ENCODE measurements around the gene EXTL1. TPM values are rescaled to one million over a fixed set of nuclear protein-coding genes. Genes with fewer than 3 reads are reported as not detected.

EXTL1 gene
- total RNA-seq, 1 donor from 2014 or later: 0.85 TPM

DNA sequence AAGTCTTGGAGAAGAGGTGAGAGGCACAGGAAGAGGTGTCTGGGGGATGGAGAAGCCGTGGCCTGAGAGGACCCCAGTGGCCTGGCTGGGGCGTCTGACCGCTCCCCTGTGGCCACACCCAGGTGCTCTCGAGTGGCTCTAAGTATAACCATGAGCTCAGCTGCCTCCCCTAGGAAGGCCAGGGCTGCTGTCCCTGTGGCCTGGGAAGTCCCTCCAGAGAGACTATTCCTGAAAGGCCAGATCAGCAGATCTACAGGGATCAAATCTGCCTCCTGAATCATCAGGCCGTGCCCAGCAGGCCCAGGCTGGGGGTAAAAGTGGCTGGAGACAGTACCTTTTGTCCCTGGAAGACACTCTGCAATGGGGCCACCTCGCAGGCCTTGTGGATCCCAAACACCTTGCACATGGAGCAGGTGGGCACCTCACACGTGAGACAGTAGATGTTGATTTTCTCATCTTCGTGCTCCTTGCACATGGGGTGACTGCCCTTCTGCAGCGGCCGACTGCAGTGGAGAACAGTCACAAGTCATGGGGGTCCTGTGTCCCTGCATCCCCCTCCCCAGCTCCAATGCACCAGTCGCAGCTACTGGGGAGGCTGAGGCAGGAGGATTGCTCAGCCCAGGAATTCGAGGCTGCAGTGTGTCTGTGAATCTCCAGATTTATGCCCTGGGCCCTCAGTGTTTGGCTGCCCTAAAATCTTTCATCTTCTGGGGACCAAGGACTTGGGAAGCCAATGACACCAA, 39.4 kb downstream of the EXTL1 start:
- no peak for DNase-seq (ENCODE audit: low spot score in 2 of 2)
- Histone ChIP-seq H3K27me3 (no peaks in the 10 kb centered on the region), H3K9me3 (no peaks in the 10 kb centered on the region), H3K27ac (no peak overlapping the region), H3K4me1 (no peaks in the 10 kb centered on the region), H3K36me3 (no peaks in the 10 kb centered on the region), H3K4me3 (no peak overlapping the region)
- intact Hi-C loops (cut with DNase I): no loop called here
- TF ChIP-seq, protein P1, sequence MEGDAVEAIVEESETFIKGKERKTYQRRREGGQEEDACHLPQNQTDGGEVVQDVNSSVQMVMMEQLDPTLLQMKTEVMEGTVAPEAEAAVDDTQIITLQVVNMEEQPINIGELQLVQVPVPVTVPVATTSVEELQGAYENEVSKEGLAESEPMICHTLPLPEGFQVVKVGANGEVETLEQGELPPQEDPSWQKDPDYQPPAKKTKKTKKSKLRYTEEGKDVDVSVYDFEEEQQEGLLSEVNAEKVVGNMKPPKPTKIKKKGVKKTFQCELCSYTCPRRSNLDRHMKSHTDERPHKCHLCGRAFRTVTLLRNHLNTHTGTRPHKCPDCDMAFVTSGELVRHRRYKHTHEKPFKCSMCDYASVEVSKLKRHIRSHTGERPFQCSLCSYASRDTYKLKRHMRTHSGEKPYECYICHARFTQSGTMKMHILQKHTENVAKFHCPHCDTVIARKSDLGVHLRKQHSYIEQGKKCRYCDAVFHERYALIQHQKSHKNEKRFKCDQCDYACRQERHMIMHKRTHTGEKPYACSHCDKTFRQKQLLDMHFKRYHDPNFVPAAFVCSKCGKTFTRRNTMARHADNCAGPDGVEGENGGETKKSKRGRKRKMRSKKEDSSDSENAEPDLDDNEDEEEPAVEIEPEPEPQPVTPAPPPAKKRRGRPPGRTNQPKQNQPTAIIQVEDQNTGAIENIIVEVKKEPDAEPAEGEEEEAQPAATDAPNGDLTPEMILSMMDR (IDR thresholded peaks at IDR 0.05): no peak

DNA sequence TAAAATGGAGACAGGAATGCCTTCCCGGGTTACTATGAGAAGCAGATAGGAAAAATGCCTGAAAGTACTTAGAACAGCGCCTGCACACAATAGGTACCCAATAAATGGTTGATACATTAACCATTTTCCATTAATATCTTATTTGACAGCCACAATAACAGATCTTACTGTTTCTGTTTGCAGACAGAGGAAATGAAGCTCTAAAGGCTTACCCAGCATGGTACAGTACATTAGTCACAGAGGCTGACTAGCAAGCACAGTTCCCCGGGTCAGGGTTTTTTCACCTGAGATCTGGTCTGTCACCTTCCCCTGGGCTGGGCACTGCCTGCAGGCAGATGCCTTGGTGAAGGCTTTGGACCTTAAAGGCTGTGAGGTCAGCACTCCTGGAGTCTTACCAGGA, 43.0 kb downstream of the EXTL1 start:
- TF ChIP-seq, protein P1 (IDR thresholded peaks at IDR 0.05): no peak
- Histone ChIP-seq H3K4me1 (no peaks in the 10 kb centered on the region), H3K9me3 (no peaks in the 10 kb centered on the region), H3K36me3 (no peaks in the 10 kb centered on the region), H3K27ac (no peak overlapping the region), H3K4me3 (no peak overlapping the region), H3K27me3 (no peaks in the 10 kb centered on the region)
- DNase-seq (ENCODE audit: low spot score in 2 of 2): no peak
- intact Hi-C loops (cut with DNase I): no loop called here

DNA sequence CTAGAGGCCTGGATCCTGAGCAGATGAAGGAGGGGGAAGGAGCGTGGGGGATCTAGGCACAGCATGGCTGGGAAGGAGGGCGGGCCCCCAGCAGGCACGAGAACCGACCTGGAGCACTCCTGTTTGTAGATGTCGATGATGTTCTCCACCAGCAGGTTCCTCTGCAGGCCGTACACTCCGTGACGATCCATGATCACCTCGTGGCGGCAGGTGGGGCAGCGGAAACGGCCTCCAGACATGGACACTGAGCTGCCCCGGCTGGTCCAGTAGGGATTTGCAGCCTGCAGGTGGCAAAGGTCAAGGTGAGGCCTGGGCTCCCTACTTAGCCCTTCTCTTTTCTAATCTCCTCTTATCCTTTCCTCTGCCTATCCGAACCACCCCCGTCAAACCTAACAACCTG, 44.6 kb downstream of the EXTL1 start:
- Histone ChIP-seq H3K36me3 (no peaks in the 10 kb centered on the region), H3K27ac (no peak overlapping the region)
- intact Hi-C loops (cut with DNase I): no loop called here

DNA sequence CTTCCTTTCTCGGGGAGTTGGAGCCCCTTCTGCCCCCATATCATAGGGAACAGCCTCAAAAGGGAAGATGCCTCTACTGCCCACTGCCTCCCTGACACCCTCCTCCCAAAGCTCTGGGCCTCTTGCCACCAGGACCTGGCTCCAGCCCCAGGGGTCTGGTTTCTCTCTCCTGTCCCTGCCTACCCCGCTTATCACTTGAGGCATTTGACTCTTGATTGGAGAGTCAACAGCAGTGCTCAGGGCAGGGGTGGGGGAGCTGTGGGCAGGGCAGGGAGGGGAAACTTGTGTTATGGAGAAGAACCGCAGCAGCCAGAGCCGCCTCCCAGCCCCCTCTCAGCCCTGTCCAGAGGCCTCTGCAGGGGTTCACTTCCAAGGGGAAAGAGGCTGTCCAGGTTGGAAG, 45.3 kb downstream of the EXTL1 start:
- Histone ChIP-seq H3K4me3 (no peak overlapping the region), H3K9me3 (no peaks in the 10 kb centered on the region), H3K36me3 (no peaks in the 10 kb centered on the region), H3K27ac (no peak overlapping the region), H3K27me3 (no peaks in the 10 kb centered on the region), H3K4me1 (no peaks in the 10 kb centered on the region)
- intact Hi-C loops (cut with DNase I): no loop called here
- TF ChIP-seq, protein P1 (IDR thresholded peaks at IDR 0.05): no peak
- no peak for DNase-seq (ENCODE audit: low spot score in 2 of 2)

More for the DNA sequence above, 44.6 kb downstream of the EXTL1 start:
- DNase-seq (ENCODE audit: low spot score in 2 of 2): no peak
- H3K9me3 ChIP-seq: no peaks in the 10 kb centered on the region
- TF ChIP-seq, protein P1 (IDR thresholded peaks at IDR 0.05): no peak
- no peak overlapping the region for H3K4me3 ChIP-seq
- H3K4me1 ChIP-seq: no peaks in the 10 kb centered on the region
- H3K27me3 ChIP-seq: no peaks in the 10 kb centered on the region

DNA sequence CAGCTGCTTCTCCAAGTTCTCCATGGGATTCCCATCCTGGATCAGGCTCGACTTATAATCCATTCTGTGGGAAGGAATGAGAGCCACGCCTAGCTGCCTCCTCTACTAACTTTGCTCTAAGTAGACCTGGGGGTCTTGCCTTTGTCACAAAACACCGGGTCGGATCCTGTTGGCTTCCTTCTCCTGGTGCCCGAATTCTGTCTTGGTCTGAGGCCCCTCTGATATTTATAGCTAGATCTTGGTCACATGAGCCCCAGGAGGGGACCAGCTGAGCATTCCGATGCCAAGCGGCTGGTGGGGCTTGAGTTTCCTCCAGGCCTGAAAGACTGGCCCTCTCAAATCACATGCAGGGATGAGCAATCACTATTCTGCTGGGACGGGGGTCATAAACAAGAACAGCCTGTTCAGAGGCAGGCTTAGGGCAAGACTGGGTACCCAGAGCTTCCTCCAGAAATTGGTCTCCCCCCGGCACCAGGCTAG, 45.9 kb downstream of the EXTL1 start, which contains the start of gene TRIM63:
TSS of gene TRIM63 (minus strand) at position 199 of the 480 bp plus-strand sequence. CDS start at position 63, 136 bp downstream.
- TF ChIP-seq, protein P1 (IDR thresholded peaks at IDR 0.05): no peak
- no peaks in the 10 kb centered on the region for H3K36me3 ChIP-seq
- no peak for DNase-seq (ENCODE audit: low spot score in 2 of 2)
- no peaks in the 10 kb centered on the region for H3K4me1 ChIP-seq
- H3K4me3 ChIP-seq: no peak within 1 kb of the TSS
- intact Hi-C loops (cut with DNase I): no loop called here
- no peak within 1 kb of the TSS for H3K27ac ChIP-seq
- H3K27me3 ChIP-seq: no peaks in the 10 kb centered on the region
- no peaks in the 10 kb centered on the region for H3K9me3 ChIP-seq

Data from ascending aorta (tissue), 2 donors.